WTC11 (cell line): ENCODE measurements around the gene PCBP3. TPM values are rescaled to one million over a fixed set of nuclear protein-coding genes. Genes with fewer than 3 reads are reported as not detected.

Source experiments
- ATAC-seq: fragments of 200-7000 bp; cut with Tn5 transposase; 2 replicates; pipeline ENCODE4 v1.10.0; 2021; ENCODE audit warnings: mild to moderate bottlenecking, moderate library complexity
- CTCF ChIA-PET: fragments of 300-600 bp; sonication (Branson Sonifier 250); formaldehyde crosslinking; loops from one replicate; lab custom pipeline; 2021; ENCODE audit warnings: antibody characterized with exemption; lab: Charles Lee
- POLR2A ChIA-PET: fragments of 350-600 bp; sonication (Branson Sonifier 250); formaldehyde crosslinking; loops from one replicate; lab custom pipeline; 2021; ENCODE audit warnings: antibody characterized with exemption; lab: Charles Lee
- DNase-seq: peaks from one replicate; pipeline ENCODE4 v3.0.0; 2021; ENCODE audit warnings: low spot score
- H3K27ac Mint-ChIP-seq: 2 replicates; pipeline ENCODE4 v1.8.0; 2021; ENCODE audit warnings: mixed read lengths
- H3K27me3 Mint-ChIP-seq: 2 replicates; pipeline ENCODE4 v1.8.0; 2021; ENCODE audit warnings: low read depth, mild to moderate bottlenecking, moderate library complexity, mixed read lengths
- H3K36me3 Mint-ChIP-seq: 2 replicates; pipeline ENCODE4 v1.8.0; 2021; ENCODE audit warnings: mixed read lengths
- H3K4me1 Mint-ChIP-seq: 2 replicates; pipeline ENCODE4 v1.8.0; 2022; ENCODE audit warnings: mixed read lengths
- H3K4me3 Mint-ChIP-seq: 2 replicates; pipeline ENCODE4 v1.8.0; 2021; ENCODE audit warnings: mild to moderate bottlenecking, moderate library complexity, mixed read lengths
- H3K9me3 Mint-ChIP-seq: 2 replicates; pipeline ENCODE4 v1.8.0; 2021; ENCODE audit warnings: mixed read lengths
- ETV6 ChIP-seq: sonication (generic); formaldehyde crosslinking; IDR thresholded peaks from 2 replicates; pipeline ENCODE4 v1.8.1; 2022; ENCODE audit warnings: mild to moderate bottlenecking, missing genetic modification reagents
- FOXK1 ChIP-seq: sonication (generic); formaldehyde crosslinking; IDR thresholded peaks from 2 replicates; pipeline ENCODE4 v1.8.0; 2022; ENCODE audit warnings: mild to moderate bottlenecking, moderate library complexity, missing genetic modification reagents
- FOXP1 ChIP-seq: sonication (generic); formaldehyde crosslinking; IDR thresholded peaks from 2 replicates; pipeline ENCODE4 v1.8.0; 2022; ENCODE audit warnings: missing genetic modification reagents, mild to moderate bottlenecking, moderate library complexity, borderline replicate concordance
- HMGA2 ChIP-seq: fragments of 250-450 bp; sonication (Bioruptor Pico); IDR thresholded peaks from 2 replicates; pipeline ENCODE4 v1.4.0; 2021; ENCODE audit warnings: mild to moderate bottlenecking, moderate library complexity
- JAZF1 ChIP-seq: fragments of 250-450 bp; sonication (Bioruptor Pico); IDR thresholded peaks from 2 replicates; pipeline ENCODE4 v1.9.0; 2021; ENCODE audit warnings: moderate library complexity, mild to moderate bottlenecking, inconsistent platforms
- MXD4 ChIP-seq: fragments of 250-450 bp; sonication (Bioruptor Pico); IDR thresholded peaks from 2 replicates; pipeline ENCODE4 v1.8.0; 2021; ENCODE audit warnings: mild to moderate bottlenecking, moderate library complexity, borderline replicate concordance
- NFATC4 ChIP-seq: fragments of 250-450 bp; sonication (Bioruptor Pico); IDR thresholded peaks from 2 replicates; pipeline ENCODE4 v1.9.0; 2021; ENCODE audit warnings: mild to moderate bottlenecking
- SMAD4 ChIP-seq: sonication (generic); formaldehyde crosslinking; IDR thresholded peaks from 2 replicates; pipeline ENCODE4 v1.8.0; 2022; ENCODE audit warnings: mild to moderate bottlenecking, missing genetic modification reagents
- SP1 ChIP-seq: sonication (generic); formaldehyde crosslinking; conservative IDR thresholded peaks from 2 replicates; pipeline ENCODE4 v1.8.1; 2022; ENCODE audit warnings: missing genetic modification reagents
- TP53 ChIP-seq: sonication (generic); formaldehyde crosslinking; IDR thresholded peaks from 2 replicates; pipeline ENCODE4 v1.8.1; 2023; ENCODE audit warnings: mild to moderate bottlenecking, missing genetic modification reagents
- ZNF263 ChIP-seq: sonication (generic); formaldehyde crosslinking; IDR thresholded peaks from 2 replicates; pipeline ENCODE4 v1.8.1; 2022; ENCODE audit warnings: low read depth, mild to moderate bottlenecking, moderate library complexity, missing genetic modification reagents
- ZNF396 ChIP-seq: fragments of 250-450 bp; sonication (Bioruptor Pico); IDR thresholded peaks from 2 replicates; pipeline ENCODE4 v1.8.0; 2021; ENCODE audit warnings: mild to moderate bottlenecking, moderate library complexity, borderline replicate concordance
- total RNA-seq: library from RNA; stranded (reverse); gene quantifications from 3 replicates; pipeline ENCODE4 v1.2.3, GENCODE V29; 2021
- TF ChIP-seq, protein P1 (sequence below): sonication (generic); formaldehyde crosslinking; IDR thresholded peaks from 2 replicates; pipeline ENCODE4 v1.8.0; 2023; ENCODE audit warnings: mild to moderate bottlenecking, missing genetic modification reagents
- TF ChIP-seq, protein P2 (sequence below): sonication (generic); formaldehyde crosslinking; IDR thresholded peaks from 2 replicates; pipeline ENCODE4 v1.8.1; 2023; ENCODE audit warnings: mild to moderate bottlenecking, moderate library complexity, missing genetic modification reagents
- TF ChIP-seq, protein P3 (sequence below): fragments of 250-450 bp; sonication (Bioruptor Pico); IDR thresholded peaks from 2 replicates; pipeline ENCODE4 v1.9.0; 2021; ENCODE audit warnings: mild to moderate bottlenecking
- TF ChIP-seq, protein P4 (sequence below): sonication (generic); formaldehyde crosslinking; IDR thresholded peaks from 2 replicates; pipeline ENCODE4 v1.8.1; 2023; ENCODE audit warnings: mild to moderate bottlenecking, missing genetic modification reagents, borderline replicate concordance

The PCBP3 gene
- total RNA-seq, 1 experiment from 2014 or later, result 8.5 TPM

DNA sequence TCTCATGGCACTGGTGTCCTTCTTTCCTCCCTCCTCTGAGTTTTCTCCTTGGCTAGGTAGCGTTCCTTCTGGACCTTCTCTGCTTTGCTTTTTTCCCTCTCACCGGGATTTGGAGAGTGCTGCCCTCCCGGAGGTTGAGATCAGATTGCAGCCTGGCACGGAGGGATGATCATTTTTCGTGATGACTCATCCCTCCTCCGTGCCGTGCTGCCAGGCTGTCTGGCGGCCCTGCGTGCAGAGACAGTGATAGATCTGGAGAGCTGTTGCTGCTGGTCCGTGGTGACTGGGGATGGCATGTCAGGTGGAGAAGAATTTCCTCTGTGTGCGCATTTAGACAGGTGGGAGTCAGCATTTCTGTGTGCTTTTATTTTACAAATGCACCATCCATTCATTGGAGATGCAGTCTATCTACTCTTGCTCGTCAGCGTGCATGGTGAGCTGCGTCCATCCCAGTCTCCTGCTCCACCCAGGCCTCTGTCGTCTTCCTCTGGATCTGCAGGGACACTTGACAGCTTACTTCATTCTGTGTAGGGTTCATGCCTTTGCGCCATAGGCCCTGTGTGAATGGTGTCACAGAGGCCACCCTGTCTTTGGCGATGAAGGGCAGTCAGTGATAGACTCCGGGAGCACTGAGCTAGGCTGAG is 104.4 kb downstream of the PCBP3 start:
- ATAC-seq (peak; percentile 63), DNase-seq (no peak)
- ChIA-PET POLR2A (no interaction called here), CTCF (interaction anchor here (1.1 to 1.4 kb wide), 2 partner anchors 73 to 192 kb away, joined by 3 read pairs; no protein-coding TSS in a partner anchor)
- Mint-ChIP-seq H3K27me3 (no peaks in the 10 kb centered on the region), H3K9me3 (peaks cover 5% of the 10 kb centered on the region), H3K27ac (peak overlapping the region; percentile 50; the same call in 1 of the 2 replicates), H3K4me1 (peaks cover 10% of the 10 kb centered on the region), H3K36me3 (peaks cover 9% of the 10 kb centered on the region), H3K4me3 (peak overlapping the region; percentile 4; the same call in 1 of the 2 replicates)
- TF ChIP-seq ZNF263 (CRISPR knock-in tag) (no peak), SP1 (CRISPR knock-in tag) (no peak)
- TF ChIP-seq, protein P1, sequence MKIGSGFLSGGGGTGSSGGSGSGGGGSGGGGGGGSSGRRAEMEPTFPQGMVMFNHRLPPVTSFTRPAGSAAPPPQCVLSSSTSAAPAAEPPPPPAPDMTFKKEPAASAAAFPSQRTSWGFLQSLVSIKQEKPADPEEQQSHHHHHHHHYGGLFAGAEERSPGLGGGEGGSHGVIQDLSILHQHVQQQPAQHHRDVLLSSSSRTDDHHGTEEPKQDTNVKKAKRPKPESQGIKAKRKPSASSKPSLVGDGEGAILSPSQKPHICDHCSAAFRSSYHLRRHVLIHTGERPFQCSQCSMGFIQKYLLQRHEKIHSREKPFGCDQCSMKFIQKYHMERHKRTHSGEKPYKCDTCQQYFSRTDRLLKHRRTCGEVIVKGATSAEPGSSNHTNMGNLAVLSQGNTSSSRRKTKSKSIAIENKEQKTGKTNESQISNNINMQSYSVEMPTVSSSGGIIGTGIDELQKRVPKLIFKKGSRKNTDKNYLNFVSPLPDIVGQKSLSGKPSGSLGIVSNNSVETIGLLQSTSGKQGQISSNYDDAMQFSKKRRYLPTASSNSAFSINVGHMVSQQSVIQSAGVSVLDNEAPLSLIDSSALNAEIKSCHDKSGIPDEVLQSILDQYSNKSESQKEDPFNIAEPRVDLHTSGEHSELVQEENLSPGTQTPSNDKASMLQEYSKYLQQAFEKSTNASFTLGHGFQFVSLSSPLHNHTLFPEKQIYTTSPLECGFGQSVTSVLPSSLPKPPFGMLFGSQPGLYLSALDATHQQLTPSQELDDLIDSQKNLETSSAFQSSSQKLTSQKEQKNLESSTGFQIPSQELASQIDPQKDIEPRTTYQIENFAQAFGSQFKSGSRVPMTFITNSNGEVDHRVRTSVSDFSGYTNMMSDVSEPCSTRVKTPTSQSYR (CRISPR knock-in tag), result no peak

DNA sequence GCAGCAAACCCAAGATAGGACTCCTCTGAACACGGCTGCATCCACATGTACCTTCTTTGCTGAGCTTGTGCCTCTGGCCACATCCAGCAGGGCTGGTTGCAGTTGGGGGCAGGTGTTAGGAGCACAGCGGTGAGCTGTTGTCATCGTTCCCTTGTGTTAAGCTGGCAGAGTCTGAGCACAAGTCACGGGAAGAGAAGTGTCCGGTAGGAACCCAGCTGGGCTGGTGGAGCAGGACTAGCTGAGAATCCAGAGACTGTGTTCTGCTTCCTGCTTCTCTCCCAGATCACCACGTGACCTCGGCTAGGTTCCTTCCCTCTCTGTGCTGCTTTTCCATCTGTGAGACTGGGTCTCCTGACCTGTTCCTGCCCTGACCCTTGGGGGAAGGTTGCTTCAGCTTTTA is 105.1 kb downstream of the PCBP3 start:
- DNase-seq, result no peak
- H3K27me3 Mint-ChIP-seq, result no peaks in the 10 kb centered on the region
- no peak for ATAC-seq
- TF ChIP-seq NFATC4, result no peak
- TF ChIP-seq ETV6 (CRISPR knock-in tag), result no peak
- no peak for TF ChIP-seq FOXP1
- TF ChIP-seq, all 79 proteins: peak for 0
- H3K27ac Mint-ChIP-seq, result no peak overlapping the region
- peaks cover 9% of the 10 kb centered on the region for H3K36me3 Mint-ChIP-seq
- peaks cover 10% of the 10 kb centered on the region for H3K4me1 Mint-ChIP-seq
- POLR2A ChIA-PET, result no interaction called here
- CTCF ChIA-PET, result interaction anchor here (1.1 to 1.4 kb wide), 2 partner anchors 72 to 193 kb away, joined by 3 read pairs; no protein-coding TSS in a partner anchor
- no peak overlapping the region for H3K4me3 Mint-ChIP-seq
- H3K9me3 Mint-ChIP-seq, result peaks cover 5% of the 10 kb centered on the region

DNA sequence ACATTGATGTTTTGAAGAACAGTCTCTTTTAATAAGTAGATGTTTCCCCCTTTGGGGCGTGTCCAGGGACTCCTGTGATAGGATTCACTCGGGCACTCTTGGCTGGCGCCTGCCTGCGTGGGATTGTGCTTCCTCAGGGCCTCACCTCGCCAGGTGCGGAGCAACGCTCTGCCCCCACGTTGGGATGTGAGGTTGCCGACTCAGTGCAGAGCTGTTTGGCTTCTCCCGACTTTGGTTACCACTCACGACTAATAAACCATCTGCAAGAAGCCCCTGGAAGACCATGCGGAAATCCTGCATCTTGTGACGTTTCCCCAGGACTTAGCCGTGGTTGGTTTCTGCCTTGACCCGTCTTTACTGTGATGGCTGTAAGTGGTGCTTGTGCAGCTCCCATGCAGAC is 106.4 kb downstream of the PCBP3 start:
- ATAC-seq (no peak), DNase-seq (no peak)
- POLR2A ChIA-PET, result no interaction called here
- CTCF ChIA-PET, result no interaction called here
- Mint-ChIP-seq H3K36me3 (peaks cover 6% of the 10 kb centered on the region), H3K4me3 (no peak overlapping the region), H3K27ac (no peak overlapping the region), H3K27me3 (no peaks in the 10 kb centered on the region), H3K9me3 (peaks cover 5% of the 10 kb centered on the region), H3K4me1 (peaks cover 10% of the 10 kb centered on the region)
- no peak for TF ChIP-seq TP53 (CRISPR knock-in tag)
- TF ChIP-seq FOXK1, result no peak
- TF ChIP-seq, protein P2, sequence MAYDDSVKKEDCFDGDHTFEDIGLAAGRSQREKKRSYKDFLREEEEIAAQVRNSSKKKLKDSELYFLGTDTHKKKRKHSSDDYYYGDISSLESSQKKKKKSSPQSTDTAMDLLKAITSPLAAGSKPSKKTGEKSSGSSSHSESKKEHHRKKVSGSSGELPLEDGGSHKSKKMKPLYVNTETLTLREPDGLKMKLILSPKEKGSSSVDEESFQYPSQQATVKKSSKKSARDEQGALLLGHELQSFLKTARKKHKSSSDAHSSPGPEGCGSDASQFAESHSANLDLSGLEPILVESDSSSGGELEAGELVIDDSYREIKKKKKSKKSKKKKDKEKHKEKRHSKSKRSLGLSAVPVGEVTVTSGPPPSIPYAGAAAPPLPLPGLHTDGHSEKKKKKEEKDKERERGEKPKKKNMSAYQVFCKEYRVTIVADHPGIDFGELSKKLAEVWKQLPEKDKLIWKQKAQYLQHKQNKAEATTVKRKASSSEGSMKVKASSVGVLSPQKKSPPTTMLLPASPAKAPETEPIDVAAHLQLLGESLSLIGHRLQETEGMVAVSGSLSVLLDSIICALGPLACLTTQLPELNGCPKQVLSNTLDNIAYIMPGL (CRISPR knock-in tag), result no peak
- no peak for TF ChIP-seq ZNF263 (CRISPR knock-in tag)
- TF ChIP-seq, protein P3, sequence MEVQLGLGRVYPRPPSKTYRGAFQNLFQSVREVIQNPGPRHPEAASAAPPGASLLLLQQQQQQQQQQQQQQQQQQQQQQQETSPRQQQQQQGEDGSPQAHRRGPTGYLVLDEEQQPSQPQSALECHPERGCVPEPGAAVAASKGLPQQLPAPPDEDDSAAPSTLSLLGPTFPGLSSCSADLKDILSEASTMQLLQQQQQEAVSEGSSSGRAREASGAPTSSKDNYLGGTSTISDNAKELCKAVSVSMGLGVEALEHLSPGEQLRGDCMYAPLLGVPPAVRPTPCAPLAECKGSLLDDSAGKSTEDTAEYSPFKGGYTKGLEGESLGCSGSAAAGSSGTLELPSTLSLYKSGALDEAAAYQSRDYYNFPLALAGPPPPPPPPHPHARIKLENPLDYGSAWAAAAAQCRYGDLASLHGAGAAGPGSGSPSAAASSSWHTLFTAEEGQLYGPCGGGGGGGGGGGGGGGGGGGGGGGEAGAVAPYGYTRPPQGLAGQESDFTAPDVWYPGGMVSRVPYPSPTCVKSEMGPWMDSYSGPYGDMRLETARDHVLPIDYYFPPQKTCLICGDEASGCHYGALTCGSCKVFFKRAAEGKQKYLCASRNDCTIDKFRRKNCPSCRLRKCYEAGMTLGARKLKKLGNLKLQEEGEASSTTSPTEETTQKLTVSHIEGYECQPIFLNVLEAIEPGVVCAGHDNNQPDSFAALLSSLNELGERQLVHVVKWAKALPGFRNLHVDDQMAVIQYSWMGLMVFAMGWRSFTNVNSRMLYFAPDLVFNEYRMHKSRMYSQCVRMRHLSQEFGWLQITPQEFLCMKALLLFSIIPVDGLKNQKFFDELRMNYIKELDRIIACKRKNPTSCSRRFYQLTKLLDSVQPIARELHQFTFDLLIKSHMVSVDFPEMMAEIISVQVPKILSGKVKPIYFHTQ, result no peak
- no peak for TF ChIP-seq SMAD4
- TF ChIP-seq, protein P4, sequence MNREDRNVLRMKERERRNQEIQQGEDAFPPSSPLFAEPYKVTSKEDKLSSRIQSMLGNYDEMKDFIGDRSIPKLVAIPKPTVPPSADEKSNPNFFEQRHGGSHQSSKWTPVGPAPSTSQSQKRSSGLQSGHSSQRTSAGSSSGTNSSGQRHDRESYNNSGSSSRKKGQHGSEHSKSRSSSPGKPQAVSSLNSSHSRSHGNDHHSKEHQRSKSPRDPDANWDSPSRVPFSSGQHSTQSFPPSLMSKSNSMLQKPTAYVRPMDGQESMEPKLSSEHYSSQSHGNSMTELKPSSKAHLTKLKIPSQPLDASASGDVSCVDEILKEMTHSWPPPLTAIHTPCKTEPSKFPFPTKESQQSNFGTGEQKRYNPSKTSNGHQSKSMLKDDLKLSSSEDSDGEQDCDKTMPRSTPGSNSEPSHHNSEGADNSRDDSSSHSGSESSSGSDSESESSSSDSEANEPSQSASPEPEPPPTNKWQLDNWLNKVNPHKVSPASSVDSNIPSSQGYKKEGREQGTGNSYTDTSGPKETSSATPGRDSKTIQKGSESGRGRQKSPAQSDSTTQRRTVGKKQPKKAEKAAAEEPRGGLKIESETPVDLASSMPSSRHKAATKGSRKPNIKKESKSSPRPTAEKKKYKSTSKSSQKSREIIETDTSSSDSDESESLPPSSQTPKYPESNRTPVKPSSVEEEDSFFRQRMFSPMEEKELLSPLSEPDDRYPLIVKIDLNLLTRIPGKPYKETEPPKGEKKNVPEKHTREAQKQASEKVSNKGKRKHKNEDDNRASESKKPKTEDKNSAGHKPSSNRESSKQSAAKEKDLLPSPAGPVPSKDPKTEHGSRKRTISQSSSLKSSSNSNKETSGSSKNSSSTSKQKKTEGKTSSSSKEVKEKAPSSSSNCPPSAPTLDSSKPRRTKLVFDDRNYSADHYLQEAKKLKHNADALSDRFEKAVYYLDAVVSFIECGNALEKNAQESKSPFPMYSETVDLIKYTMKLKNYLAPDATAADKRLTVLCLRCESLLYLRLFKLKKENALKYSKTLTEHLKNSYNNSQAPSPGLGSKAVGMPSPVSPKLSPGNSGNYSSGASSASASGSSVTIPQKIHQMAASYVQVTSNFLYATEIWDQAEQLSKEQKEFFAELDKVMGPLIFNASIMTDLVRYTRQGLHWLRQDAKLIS (CRISPR knock-in tag), result no peak
- TF ChIP-seq HMGA2 (CRISPR knock-in tag), result no peak
- no peak for TF ChIP-seq JAZF1 (CRISPR knock-in tag)
- TF ChIP-seq ZNF396 (CRISPR knock-in tag), result no peak
- no peak for TF ChIP-seq MXD4 (CRISPR knock-in tag)
